B cell (primary cell): Measurements from ENCODE around the gene IDI2. TPM values are rescaled to one million over a fixed set of nuclear protein-coding genes. Genes with fewer than 3 reads are reported as not detected.

Experiments used
- ATAC-seq: fragments of 200-7000 bp; cut with Tn5 transposase; one replicate; pipeline ENCODE4 v1.10.0; 2021; ENCODE audit warnings: low read depth, mild to moderate bottlenecking, moderate number of reproducible peaks, moderate library complexity
- CTCF ChIA-PET: fragments of 350-600 bp; sonication (Branson Sonifier 250); formaldehyde crosslinking; loops from one replicate; lab custom pipeline; 2021; ENCODE audit warnings: antibody characterized with exemption, inconsistent platforms; lab: Charles Lee
- POLR2A ChIA-PET: fragments of 350-600 bp; sonication (Branson Sonifier 250); formaldehyde crosslinking; loops from one replicate; lab custom pipeline; 2021; ENCODE audit warnings: antibody characterized with exemption; lab: Charles Lee
- DNase-seq: peaks from one replicate; pipeline ENCODE4 v3.0.0; 2013
- H2AFZ ChIP-seq: 2 replicates; pipeline ENCODE4 v1.6.1; 2012; ENCODE audit warnings: mild to moderate bottlenecking, low read depth, low read length; ENCODE audit not compliant: insufficient read depth, poor library complexity, severe bottlenecking
- H3K27ac ChIP-seq, 2 donors: 1 replicate in 1 of 2; 2 replicates in 1 of 2; pipeline ENCODE4 v1.5.1; 2012 to 2013; ENCODE audit warnings: low read length in 2 of 2, mild to moderate bottlenecking in 2 of 2, moderate library complexity in 1 of 2
- H3K27me3 ChIP-seq, 4 experiments: fragments of 200-600 bp in 1 of 4; sonication (generic) in 1 of 4; replicated peaks in 1 of 4; 1 replicate in 2 of 4; 2 replicates in 2 of 4; pipeline versions ENCODE4 v1.6.1 to v1.7.0; 2013 to 2016; ENCODE audit warnings: low read length in 3 of 4, mild to moderate bottlenecking in 2 of 4, mixed read lengths in 1 of 4, moderate library complexity in 1 of 4; ENCODE audit not compliant: insufficient read depth in 4 of 4, control insufficient read depth in 3 of 4; ENCODE audit errors: control extremely low read depth in 1 of 4
- H3K36me3 ChIP-seq, 2 experiments: replicated peaks in 1 of 2; 1 replicate in 1 of 2; 2 replicates in 1 of 2; pipeline versions ENCODE4 v1.6.1 to v1.7.1; 2013; ENCODE audit warnings: low read length in 1 of 2; ENCODE audit not compliant: insufficient read depth in 2 of 2, control insufficient read depth in 1 of 2; ENCODE audit errors: control extremely low read depth in 1 of 2, extremely low read depth in 1 of 2
- H3K4me1 ChIP-seq, 2 donors: fragments of 200-600 bp in 1 of 2; sonication (generic) in 1 of 2; 1 replicate in 1 of 2; 2 replicates in 1 of 2; pipeline versions ENCODE4 v1.5.1 to v1.6.1; 2013 to 2017; ENCODE audit warnings: low read length in 2 of 2; ENCODE audit not compliant: control insufficient read depth in 2 of 2, insufficient read depth in 2 of 2
- H3K4me2 ChIP-seq: replicated peaks from 2 replicates; pipeline ENCODE3; 2012; ENCODE audit warnings: mild to moderate bottlenecking, low read depth, low read length; ENCODE audit not compliant: poor library complexity, severe bottlenecking
- H3K4me3 ChIP-seq, 5 experiments: fragments of 200-600 bp in 1 of 5; sonication (generic) in 1 of 5; 1 replicate in 3 of 5; 2 replicates in 2 of 5; pipeline versions ENCODE4 v1.5.1 to v1.7.0; 2011 to 2016; ENCODE audit warnings: low read length in 4 of 5, mild to moderate bottlenecking in 4 of 5, low read depth in 2 of 5, control low read depth in 1 of 5, moderate library complexity in 1 of 5; ENCODE audit not compliant: insufficient read depth in 1 of 5; ENCODE audit errors: control extremely low read depth in 1 of 5, extremely low read depth in 1 of 5
- H3K79me2 ChIP-seq: fragments of 200-600 bp; sonication (generic); one replicate; pipeline ENCODE4 v1.6.0; 2016; ENCODE audit warnings: low read length; ENCODE audit not compliant: control insufficient read depth, insufficient read depth
- H3K9ac ChIP-seq: fragments of 200-600 bp; sonication (generic); 2 replicates; pipeline ENCODE4 v1.6.1; 2017; ENCODE audit warnings: mild to moderate bottlenecking, low read length, moderate library complexity
- H3K9me3 ChIP-seq, 3 donors: one replicate each; pipeline versions ENCODE4 v1.6.1 to v1.7.1; 2013; ENCODE audit warnings: low read length in 2 of 3; ENCODE audit not compliant: control insufficient read depth in 2 of 3, insufficient read depth in 1 of 3; ENCODE audit errors: control extremely low read depth in 1 of 3
- H4K20me1 ChIP-seq: 2 replicates; pipeline ENCODE4 v1.6.0; 2012; ENCODE audit warnings: mild to moderate bottlenecking, low read length; ENCODE audit not compliant: insufficient read depth, control insufficient read depth, poor library complexity, severe bottlenecking
- H3K27ac Mint-ChIP-seq: one replicate; pipeline ENCODE4 v1.8.0; 2021; ENCODE audit warnings: mixed read lengths
- H3K27me3 Mint-ChIP-seq: one replicate; pipeline ENCODE4 v1.8.0; 2021; ENCODE audit warnings: mixed read lengths
- H3K4me1 Mint-ChIP-seq: one replicate; pipeline ENCODE4 v1.8.0; 2021; ENCODE audit warnings: mixed read lengths
- H3K4me3 Mint-ChIP-seq: one replicate; pipeline ENCODE4 v1.8.0; 2021; ENCODE audit warnings: mixed read lengths
- H3K9me3 Mint-ChIP-seq: one replicate; pipeline ENCODE4 v1.8.0; 2022; ENCODE audit warnings: mixed read lengths; ENCODE audit not compliant: insufficient read depth
- EZH2 ChIP-seq: IDR thresholded peaks from 2 replicates; pipeline ENCODE4 v1.6.1; 2012; ENCODE audit warnings: borderline replicate concordance, low read depth, mild to moderate bottlenecking, moderate library complexity, low read length; ENCODE audit not compliant: insufficient read depth, poor library complexity, severe bottlenecking
- WGBS: methylation state at CpG from one replicate; pipeline ENCODE4 v1.1.5; 2013; ENCODE audit warnings: missing lambda C conversion rate; ENCODE audit not compliant: insufficient coverage; 5-methylcytosine and 5-hydroxymethylcytosine counted together
- intact Hi-C: fragments of 100-400 bp; cut with micrococcal nuclease; formaldehyde crosslinking; loops from one replicate; pipeline ENCODE4 v1.10.0; 2022
- polyA plus RNA-seq: library from polyadenylated mRNA; depleted of rRNA; stranded (reverse); fragments of >200 nt; gene quantifications from 2 replicates; pipeline ENCODE4 v1.2.3, GENCODE V29; 2012
- total RNA-seq, 2 donors: library from RNA; stranded (reverse); fragments of 120-200 nt in 1 of 2; gene quantifications; 1 replicate in 1 of 2; 2 replicates in 1 of 2; pipeline versions ENCODE4 v1.2.3 to v1.2.4, GENCODE V29; 2013 to 2022
- TF ChIP-seq, protein P1 (sequence below): fragments of 200-600 bp; IDR thresholded peaks from one replicate; pipeline ENCODE4 v1.8.0; 2022; ENCODE audit warnings: antibody characterized with exemption, mild to moderate bottlenecking

The IDI2 gene
- total and polyA plus RNA-seq, 2 donors (not counting 1 experiment from before 2014, with no cell fraction given) = not detected

DNA sequence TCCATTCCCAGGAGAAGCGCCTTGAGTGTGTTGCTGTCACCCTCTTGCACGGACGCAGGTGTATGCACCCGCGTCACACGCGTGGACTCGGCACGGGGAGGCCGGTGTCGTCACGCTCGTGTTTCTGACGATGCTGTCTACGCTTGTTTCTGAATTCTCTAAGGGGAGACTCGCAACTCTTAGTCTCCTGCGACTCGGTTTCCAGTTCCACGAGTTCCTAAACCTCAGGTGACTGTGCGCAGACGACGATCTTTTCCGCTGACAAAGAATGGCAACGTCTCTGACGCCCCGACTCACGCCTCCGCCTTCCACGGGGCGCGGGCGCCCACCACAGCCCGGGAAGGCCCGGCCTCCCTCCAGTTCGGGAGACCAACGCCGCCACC is 22.7 kb upstream of the IDI2 start:
- H3K9ac ChIP-seq = peak overlapping the region; percentile 97
- peak; percentile 90 for DNase-seq
- H3K9me3 Mint-ChIP-seq = peaks cover 2% of the 10 kb centered on the region
- ChIA-PET POLR2A (interaction anchor here (0.6 to 2.3 kb wide), 6 partner anchors 10 to 119 kb away, joined by 3 to 11 read pairs (median 5); partner anchors contain the start of genes GTPBP4 and LARP4B), CTCF (no interaction called here)
- no peaks in the 10 kb centered on the region for H3K9me3 ChIP-seq
- ATAC-seq = peak; percentile 0
- intact Hi-C loops = loop anchor here (1.0 to 10.0 kb wide), 3 partner anchors 8 to 921 kb away; partner anchors contain the start of gene WDR37
- no peaks in the 10 kb centered on the region for H3K27me3 ChIP-seq
- WGBS = 0% methylated on average over 37 of the region's 37 CpGs
- H3K4me3 ChIP-seq = peak overlapping the region; percentile 79 to 95 (median 91)
- peak overlapping the region; percentile 97 for H3K27ac Mint-ChIP-seq
- H3K4me2 ChIP-seq = peak overlapping the region; percentile 91
- peaks cover 65% of the 10 kb centered on the region for H3K4me1 Mint-ChIP-seq
- H3K27me3 Mint-ChIP-seq = no peaks in the 10 kb centered on the region
- peaks cover 9 to 22% of the 10 kb centered on the region in 2 experiments for H3K36me3 ChIP-seq
- TF ChIP-seq, protein P1, sequence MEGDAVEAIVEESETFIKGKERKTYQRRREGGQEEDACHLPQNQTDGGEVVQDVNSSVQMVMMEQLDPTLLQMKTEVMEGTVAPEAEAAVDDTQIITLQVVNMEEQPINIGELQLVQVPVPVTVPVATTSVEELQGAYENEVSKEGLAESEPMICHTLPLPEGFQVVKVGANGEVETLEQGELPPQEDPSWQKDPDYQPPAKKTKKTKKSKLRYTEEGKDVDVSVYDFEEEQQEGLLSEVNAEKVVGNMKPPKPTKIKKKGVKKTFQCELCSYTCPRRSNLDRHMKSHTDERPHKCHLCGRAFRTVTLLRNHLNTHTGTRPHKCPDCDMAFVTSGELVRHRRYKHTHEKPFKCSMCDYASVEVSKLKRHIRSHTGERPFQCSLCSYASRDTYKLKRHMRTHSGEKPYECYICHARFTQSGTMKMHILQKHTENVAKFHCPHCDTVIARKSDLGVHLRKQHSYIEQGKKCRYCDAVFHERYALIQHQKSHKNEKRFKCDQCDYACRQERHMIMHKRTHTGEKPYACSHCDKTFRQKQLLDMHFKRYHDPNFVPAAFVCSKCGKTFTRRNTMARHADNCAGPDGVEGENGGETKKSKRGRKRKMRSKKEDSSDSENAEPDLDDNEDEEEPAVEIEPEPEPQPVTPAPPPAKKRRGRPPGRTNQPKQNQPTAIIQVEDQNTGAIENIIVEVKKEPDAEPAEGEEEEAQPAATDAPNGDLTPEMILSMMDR = no peak
- TF ChIP-seq EZH2 = no peak
- H2AFZ ChIP-seq = no peak overlapping the region
- peaks cover 41 to 50% of the 10 kb centered on the region in 2 donors for H3K4me1 ChIP-seq
- H3K79me2 ChIP-seq = peaks cover 56% of the 10 kb centered on the region
- peaks cover 17% of the 10 kb centered on the region for H4K20me1 ChIP-seq
- peak overlapping the region; percentile 92 for H3K4me3 Mint-ChIP-seq
- H3K27ac ChIP-seq = peak overlapping the region; percentile 99 to 100

DNA sequence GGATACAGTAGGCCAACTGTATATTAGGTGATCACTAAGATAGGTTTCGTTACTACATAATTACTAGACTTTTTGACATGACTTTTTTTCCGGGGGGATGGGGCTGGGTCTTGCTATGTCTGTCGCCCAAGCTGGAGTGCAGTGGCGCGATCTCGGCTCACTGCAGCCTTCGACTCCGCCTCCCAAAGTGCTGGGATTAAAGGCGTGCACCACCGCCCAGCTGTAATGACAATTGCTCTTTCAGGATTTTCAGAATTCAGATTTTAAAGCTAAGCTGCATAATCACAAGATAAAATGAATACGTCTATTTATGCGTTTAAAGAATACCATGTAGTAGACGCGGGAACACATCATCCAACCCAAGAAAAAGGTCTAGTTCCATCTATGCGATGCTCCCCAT is 22.3 kb upstream of the IDI2 start:
- H3K27ac ChIP-seq = peak overlapping the region; percentile 99 to 100
- peaks cover 17% of the 10 kb centered on the region for H4K20me1 ChIP-seq
- ATAC-seq (no peak), DNase-seq (no peak)
- Mint-ChIP-seq H3K9me3 (peaks cover 2% of the 10 kb centered on the region), H3K4me1 (peaks cover 67% of the 10 kb centered on the region), H3K27ac (peak overlapping the region; percentile 97), H3K27me3 (no peaks in the 10 kb centered on the region), H3K4me3 (peak overlapping the region; percentile 92)
- 16% methylated on average over 11 of the region's 15 CpGs for WGBS
- H3K36me3 ChIP-seq = peaks cover 9 to 18% of the 10 kb centered on the region in 2 experiments
- no peak overlapping the region for H2AFZ ChIP-seq
- H3K4me2 ChIP-seq = peak overlapping the region; percentile 91
- peaks cover 52% of the 10 kb centered on the region for H3K79me2 ChIP-seq
- CTCF ChIA-PET = no interaction called here
- H3K4me1 ChIP-seq = peaks cover 45 to 54% of the 10 kb centered on the region in 2 donors
- intact Hi-C loops = loop anchor here (1.0 to 10.0 kb wide), 3 partner anchors 8 to 921 kb away; partner anchors contain the start of gene WDR37
- POLR2A ChIA-PET = interaction anchor here (2.3 kb wide), 1 partner anchor 60 kb away, joined by 11 read pairs; the partner anchor contains the start of gene GTPBP4
- H3K4me3 ChIP-seq = peak overlapping the region; percentile 79 to 95 (median 91)
- H3K27me3 ChIP-seq = no peaks in the 10 kb centered on the region
- H3K9ac ChIP-seq = peak overlapping the region; percentile 97
- H3K9me3 ChIP-seq = no peaks in the 10 kb centered on the region
- TF ChIP-seq EZH2 = no peak
- TF ChIP-seq, protein P1 = no peak
